Measurements from ENCODE around the gene OXER1. TPM values are rescaled to one million over a fixed set of nuclear protein-coding genes. Genes with fewer than 3 reads are reported as not detected.

The OXER1 gene
- polyA plus RNA-seq, 2 of the 4 experiments (the other 2 are of a cell fraction), result not detected

DNA sequence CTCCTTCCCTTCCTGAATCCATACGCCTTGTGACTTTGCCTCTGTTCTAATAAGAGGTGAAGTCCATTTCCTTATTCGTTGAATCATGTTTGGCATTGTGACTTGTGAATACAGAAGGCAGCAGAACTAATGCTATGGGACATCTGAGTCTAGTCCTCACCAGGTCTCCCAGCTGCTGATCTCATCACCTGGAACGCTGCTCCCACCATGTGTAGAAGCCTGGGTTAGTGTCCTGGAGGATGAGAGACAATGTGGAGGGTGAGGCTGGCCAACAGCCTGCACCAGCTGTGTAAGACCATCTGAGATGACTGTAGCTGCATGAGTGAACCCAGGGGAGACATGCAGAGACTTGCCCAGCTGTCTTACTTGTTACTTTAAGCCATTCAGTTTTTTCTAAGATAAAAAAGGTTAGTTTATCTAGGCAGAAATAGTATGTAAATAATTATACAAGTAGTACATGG, 31.9 kb upstream of the OXER1 start (continued):
- TF ChIP-seq, protein P1, sequence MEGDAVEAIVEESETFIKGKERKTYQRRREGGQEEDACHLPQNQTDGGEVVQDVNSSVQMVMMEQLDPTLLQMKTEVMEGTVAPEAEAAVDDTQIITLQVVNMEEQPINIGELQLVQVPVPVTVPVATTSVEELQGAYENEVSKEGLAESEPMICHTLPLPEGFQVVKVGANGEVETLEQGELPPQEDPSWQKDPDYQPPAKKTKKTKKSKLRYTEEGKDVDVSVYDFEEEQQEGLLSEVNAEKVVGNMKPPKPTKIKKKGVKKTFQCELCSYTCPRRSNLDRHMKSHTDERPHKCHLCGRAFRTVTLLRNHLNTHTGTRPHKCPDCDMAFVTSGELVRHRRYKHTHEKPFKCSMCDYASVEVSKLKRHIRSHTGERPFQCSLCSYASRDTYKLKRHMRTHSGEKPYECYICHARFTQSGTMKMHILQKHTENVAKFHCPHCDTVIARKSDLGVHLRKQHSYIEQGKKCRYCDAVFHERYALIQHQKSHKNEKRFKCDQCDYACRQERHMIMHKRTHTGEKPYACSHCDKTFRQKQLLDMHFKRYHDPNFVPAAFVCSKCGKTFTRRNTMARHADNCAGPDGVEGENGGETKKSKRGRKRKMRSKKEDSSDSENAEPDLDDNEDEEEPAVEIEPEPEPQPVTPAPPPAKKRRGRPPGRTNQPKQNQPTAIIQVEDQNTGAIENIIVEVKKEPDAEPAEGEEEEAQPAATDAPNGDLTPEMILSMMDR (IDR thresholded peaks at IDR 0.05), result no peak
- no peak for TF ChIP-seq BHLHE40 (IDR thresholded peaks at IDR 0.05; ENCODE audit: low read depth, low read length)
- TF ChIP-seq MAZ (IDR thresholded peaks at IDR 0.05; ENCODE audit: borderline replicate concordance, low read depth, low read length), result no peak

- no peak overlapping the region for H3K4me3 ChIP-seq
- H3K4me2 ChIP-seq, result no peak overlapping the region
- no peak for TF ChIP-seq CHD4 (IDR thresholded peaks at IDR 0.05; ENCODE audit: borderline replicate concordance)
- TF ChIP-seq HOXB13 (CRISPR knock-in tag; IDR thresholded peaks at IDR 0.05; ENCODE audit: low read depth), result no peak
- no peak for TF ChIP-seq HOXA7 (CRISPR knock-in tag; IDR thresholded peaks at IDR 0.05)
- no peak for TF ChIP-seq GATA3 (IDR thresholded peaks at IDR 0.05; ENCODE audit: borderline replicate concordance)
- TF ChIP-seq FOSB (CRISPR knock-in tag; IDR thresholded peaks at IDR 0.05), result no peak
- TF ChIP-seq ZFP36 (IDR thresholded peaks at IDR 0.05; ENCODE audit: borderline replicate concordance, partially characterized antibody), result no peak
- TF ChIP-seq, protein P2, sequence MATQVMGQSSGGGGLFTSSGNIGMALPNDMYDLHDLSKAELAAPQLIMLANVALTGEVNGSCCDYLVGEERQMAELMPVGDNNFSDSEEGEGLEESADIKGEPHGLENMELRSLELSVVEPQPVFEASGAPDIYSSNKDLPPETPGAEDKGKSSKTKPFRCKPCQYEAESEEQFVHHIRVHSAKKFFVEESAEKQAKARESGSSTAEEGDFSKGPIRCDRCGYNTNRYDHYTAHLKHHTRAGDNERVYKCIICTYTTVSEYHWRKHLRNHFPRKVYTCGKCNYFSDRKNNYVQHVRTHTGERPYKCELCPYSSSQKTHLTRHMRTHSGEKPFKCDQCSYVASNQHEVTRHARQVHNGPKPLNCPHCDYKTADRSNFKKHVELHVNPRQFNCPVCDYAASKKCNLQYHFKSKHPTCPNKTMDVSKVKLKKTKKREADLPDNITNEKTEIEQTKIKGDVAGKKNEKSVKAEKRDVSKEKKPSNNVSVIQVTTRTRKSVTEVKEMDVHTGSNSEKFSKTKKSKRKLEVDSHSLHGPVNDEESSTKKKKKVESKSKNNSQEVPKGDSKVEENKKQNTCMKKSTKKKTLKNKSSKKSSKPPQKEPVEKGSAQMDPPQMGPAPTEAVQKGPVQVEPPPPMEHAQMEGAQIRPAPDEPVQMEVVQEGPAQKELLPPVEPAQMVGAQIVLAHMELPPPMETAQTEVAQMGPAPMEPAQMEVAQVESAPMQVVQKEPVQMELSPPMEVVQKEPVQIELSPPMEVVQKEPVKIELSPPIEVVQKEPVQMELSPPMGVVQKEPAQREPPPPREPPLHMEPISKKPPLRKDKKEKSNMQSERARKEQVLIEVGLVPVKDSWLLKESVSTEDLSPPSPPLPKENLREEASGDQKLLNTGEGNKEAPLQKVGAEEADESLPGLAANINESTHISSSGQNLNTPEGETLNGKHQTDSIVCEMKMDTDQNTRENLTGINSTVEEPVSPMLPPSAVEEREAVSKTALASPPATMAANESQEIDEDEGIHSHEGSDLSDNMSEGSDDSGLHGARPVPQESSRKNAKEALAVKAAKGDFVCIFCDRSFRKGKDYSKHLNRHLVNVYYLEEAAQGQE (IDR thresholded peaks at IDR 0.05), result no peak
- TF ChIP-seq RNF2 (IDR thresholded peaks at IDR 0.05; ENCODE audit: borderline replicate concordance, low read depth), result no peak
- TF ChIP-seq, protein P3, sequence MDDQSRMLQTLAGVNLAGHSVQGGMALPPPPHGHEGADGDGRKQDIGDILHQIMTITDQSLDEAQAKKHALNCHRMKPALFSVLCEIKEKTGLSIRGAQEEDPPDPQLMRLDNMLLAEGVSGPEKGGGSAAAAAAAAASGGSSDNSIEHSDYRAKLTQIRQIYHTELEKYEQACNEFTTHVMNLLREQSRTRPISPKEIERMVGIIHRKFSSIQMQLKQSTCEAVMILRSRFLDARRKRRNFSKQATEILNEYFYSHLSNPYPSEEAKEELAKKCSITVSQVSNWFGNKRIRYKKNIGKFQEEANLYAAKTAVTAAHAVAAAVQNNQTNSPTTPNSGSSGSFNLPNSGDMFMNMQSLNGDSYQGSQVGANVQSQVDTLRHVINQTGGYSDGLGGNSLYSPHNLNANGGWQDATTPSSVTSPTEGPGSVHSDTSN (IDR thresholded peaks at IDR 0.05), result no peak
- TF ChIP-seq, protein P4, sequence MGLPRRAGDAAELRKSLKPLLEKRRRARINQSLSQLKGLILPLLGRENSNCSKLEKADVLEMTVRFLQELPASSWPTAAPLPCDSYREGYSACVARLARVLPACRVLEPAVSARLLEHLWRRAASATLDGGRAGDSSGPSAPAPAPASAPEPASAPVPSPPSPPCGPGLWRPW (IDR thresholded peaks at IDR 0.05), result no peak
- no peak for TF ChIP-seq SMC3 (IDR thresholded peaks at IDR 0.05)
- no peak for TF ChIP-seq NFE2L2 (conservative IDR thresholded peaks at IDR 0.05; ENCODE audit: low read length)
- TF ChIP-seq RCOR1 (IDR thresholded peaks at IDR 0.05; ENCODE audit: low read depth, low read length), result no peak
- no peak for TF ChIP-seq TP53 (CRISPR knock-in tag; IDR thresholded peaks at IDR 0.05)
- no peak for TF ChIP-seq RAD21 (conservative IDR thresholded peaks at IDR 0.05 in 1 of 2, IDR thresholded peaks at IDR 0.05 in 1 of 2)
- TF ChIP-seq RFX5 (IDR thresholded peaks at IDR 0.05), result no peak
- TF ChIP-seq, protein P5, sequence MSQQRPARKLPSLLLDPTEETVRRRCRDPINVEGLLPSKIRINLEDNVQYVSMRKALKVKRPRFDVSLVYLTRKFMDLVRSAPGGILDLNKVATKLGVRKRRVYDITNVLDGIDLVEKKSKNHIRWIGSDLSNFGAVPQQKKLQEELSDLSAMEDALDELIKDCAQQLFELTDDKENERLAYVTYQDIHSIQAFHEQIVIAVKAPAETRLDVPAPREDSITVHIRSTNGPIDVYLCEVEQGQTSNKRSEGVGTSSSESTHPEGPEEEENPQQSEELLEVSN (IDR thresholded peaks at IDR 0.05; ENCODE audit: borderline replicate concordance, low read depth), result no peak
- no peak for TF ChIP-seq NPAS2 (CRISPR knock-in tag; IDR thresholded peaks at IDR 0.05; ENCODE audit: borderline replicate concordance)
- no peak for TF ChIP-seq HOXB5 (CRISPR knock-in tag; IDR thresholded peaks at IDR 0.05)
- no peaks in the 10 kb centered on the region for H3K9me3 ChIP-seq
- no peak overlapping the region; a peak in 1 of 6 replicates for H3K27ac ChIP-seq
- WGBS (ENCODE audit: missing lambda C conversion rate), result 69% methylated on average over 6 of the region's 6 CpGs
- DNase-seq (ENCODE audit: low read depth in 1 of 2, low spot score in 1 of 2), result no peak
- POLR2A ChIA-PET, result interaction anchor here (2.8 kb wide), 1 partner anchor 15 kb away, joined by 20 read pairs; no protein-coding TSS in a partner anchor
- no peak for ATAC-seq
- no peak for FAIRE-seq
- H3K4me1 ChIP-seq, result peaks cover 7% of the 10 kb centered on the region; the same call in 2 of the 3 replicates
- CTCF ChIA-PET, result interaction anchor here (1.3 to 4.7 kb wide), 5 partner anchors 10 to 48 kb away, joined by 3 to 23 read pairs (median 11); no protein-coding TSS in a partner anchor
Observed at GRCh38 chr2:42795275-42795674, 31.3 kb upstream of the OXER1 start.
